H9 (cell line): Measurements from ENCODE around the gene TMEM266. TPM values are rescaled to one million over a fixed set of nuclear protein-coding genes. Genes with fewer than 3 reads are reported as not detected.

Experiments used
- DNase-seq: peaks from one replicate; pipeline ENCODE4 v3.0.0-alpha.2; 2017
- H2AFZ ChIP-seq: one replicate; pipeline ENCODE4 v1.6.1; 2013; ENCODE audit warnings: mild to moderate bottlenecking, low read length, control low read depth, moderate library complexity
- H2AK5ac ChIP-seq: 2 replicates; pipeline ENCODE4 v1.6.1; 2013; ENCODE audit warnings: low read length, control low read depth, mixed read lengths; ENCODE audit not compliant: insufficient read length
- H2BK120ac ChIP-seq: one replicate; pipeline ENCODE4 v1.6.1; 2013; ENCODE audit warnings: low read depth, mild to moderate bottlenecking, low read length, control low read depth, inconsistent platforms; ENCODE audit not compliant: poor library complexity, severe bottlenecking
- H2BK12ac ChIP-seq: 2 replicates; pipeline ENCODE4 v1.6.1; 2013; ENCODE audit warnings: low read length, control low read depth, mixed read lengths, low read depth; ENCODE audit not compliant: insufficient read length
- H2BK15ac ChIP-seq: 2 replicates; pipeline ENCODE4 v1.6.1; 2013; ENCODE audit warnings: low read depth, low read length, control low read depth
- H2BK20ac ChIP-seq: one replicate; pipeline ENCODE4 v1.6.1; 2013; ENCODE audit warnings: low read depth, mild to moderate bottlenecking, low read length, control low read depth, inconsistent platforms; ENCODE audit not compliant: poor library complexity, severe bottlenecking
- H2BK5ac ChIP-seq: 2 replicates; pipeline ENCODE4 v1.6.1; 2013; ENCODE audit warnings: low read length, control low read depth, mixed read lengths; ENCODE audit not compliant: insufficient read length
- H3K14ac ChIP-seq: 2 replicates; pipeline ENCODE4 v1.6.1; 2013; ENCODE audit warnings: low read length, control low read depth; ENCODE audit not compliant: insufficient read depth
- H3K18ac ChIP-seq: 2 replicates; pipeline ENCODE4 v1.6.1; 2013; ENCODE audit warnings: low read depth, mild to moderate bottlenecking, mixed read lengths, low read length, control low read depth; ENCODE audit not compliant: insufficient read length
- H3K23ac ChIP-seq: 2 replicates; pipeline ENCODE4 v1.6.1; 2013; ENCODE audit warnings: low read length, control low read depth, mixed read lengths, low read depth; ENCODE audit not compliant: insufficient read length
- H3K23me2 ChIP-seq: 2 replicates; pipeline ENCODE4 v1.6.1; 2013; ENCODE audit warnings: low read depth, mild to moderate bottlenecking, mixed read lengths, low read length, control low read depth; ENCODE audit not compliant: insufficient read length, poor library complexity, severe bottlenecking
- H3K27ac ChIP-seq: 2 replicates; pipeline ENCODE4 v1.5.1; 2013; ENCODE audit warnings: low read length, control low read depth, mixed read lengths, low read depth; ENCODE audit not compliant: insufficient read length
- H3K27me3 ChIP-seq: 2 replicates; pipeline ENCODE4 v1.6.1; 2013; ENCODE audit warnings: low read length, control low read depth, inconsistent platforms; ENCODE audit not compliant: insufficient read depth
- H3K4ac ChIP-seq: 2 replicates; pipeline ENCODE4 v1.6.1; 2013; ENCODE audit warnings: low read depth, mild to moderate bottlenecking, control low read depth, inconsistent platforms, low read length, moderate library complexity
- H3K4me1 ChIP-seq: 2 replicates; pipeline ENCODE4 v1.6.1; 2013; ENCODE audit warnings: low read length, control low read depth, inconsistent platforms; ENCODE audit not compliant: insufficient read depth
- H3K4me2 ChIP-seq: 2 replicates; pipeline ENCODE4 v1.6.1; 2013; ENCODE audit warnings: low read length, control low read depth, mixed read lengths; ENCODE audit not compliant: insufficient read length, insufficient read depth
- H3K56ac ChIP-seq: 2 replicates; pipeline ENCODE4 v1.6.1; 2013; ENCODE audit warnings: low read depth, mild to moderate bottlenecking, mixed read lengths, low read length, control low read depth; ENCODE audit not compliant: insufficient read length
- H3K79me1 ChIP-seq: 2 replicates; pipeline ENCODE4 v1.6.1; 2013; ENCODE audit warnings: low read depth, mild to moderate bottlenecking, moderate library complexity, low read length, control low read depth, inconsistent platforms; ENCODE audit not compliant: insufficient read depth, poor library complexity, severe bottlenecking
- H3K79me2 ChIP-seq: 2 replicates; pipeline ENCODE4 v1.6.1; 2013; ENCODE audit warnings: low read length, control low read depth, inconsistent platforms; ENCODE audit not compliant: insufficient read depth
- H3K9ac ChIP-seq: 2 replicates; pipeline ENCODE4 v1.6.1; 2013; ENCODE audit warnings: low read length, control low read depth, mixed read lengths; ENCODE audit not compliant: insufficient read length; ENCODE audit errors: extremely low read depth
- H3K9me3 ChIP-seq: one replicate; pipeline ENCODE4 v1.6.1; 2013; ENCODE audit warnings: low read depth, low read length, inconsistent platforms; ENCODE audit not compliant: control insufficient read depth
- H3T11ph ChIP-seq: one replicate; pipeline ENCODE4 v1.6.1; 2013; ENCODE audit warnings: mild to moderate bottlenecking, low read length, control low read depth, inconsistent platforms
- H4K20me1 ChIP-seq: one replicate; pipeline ENCODE4 v1.6.1; 2013; ENCODE audit not compliant: control insufficient read depth, insufficient read length, insufficient read depth
- H4K5ac ChIP-seq: 2 replicates; pipeline ENCODE4 v1.6.1; 2013; ENCODE audit warnings: low read depth, mild to moderate bottlenecking, mixed read lengths, low read length, control low read depth; ENCODE audit not compliant: insufficient read length
- H4K8ac ChIP-seq: replicated peaks from 2 replicates; pipeline ENCODE4 v1.6.1; 2013; ENCODE audit warnings: low read length, control low read depth, mixed read lengths, low read depth; ENCODE audit not compliant: insufficient read length
- H4K91ac ChIP-seq: 2 replicates; pipeline ENCODE4 v1.6.1; 2013; ENCODE audit warnings: low read depth, mild to moderate bottlenecking, moderate library complexity, mixed read lengths, low read length, control low read depth; ENCODE audit not compliant: insufficient read length
- H3K27ac Mint-ChIP-seq, 3 experiments: 2 replicates in 2 of 3; 3 replicates in 1 of 3; pipeline ENCODE4 v1.8.0; 2020 to 2021; ENCODE audit warnings: mixed read lengths in 3 of 3, mild to moderate bottlenecking in 1 of 3, moderate library complexity in 1 of 3
- H3K27me3 Mint-ChIP-seq: 2 replicates; pipeline ENCODE4 v1.8.0; 2021; ENCODE audit warnings: low read depth, mild to moderate bottlenecking, moderate library complexity, mixed read lengths
- H3K36me3 Mint-ChIP-seq, 3 experiments: 2 replicates in 2 of 3; 3 replicates in 1 of 3; pipeline ENCODE4 v1.8.0; 2020 to 2021; ENCODE audit warnings: low read depth in 3 of 3, mixed read lengths in 3 of 3; ENCODE audit not compliant: insufficient read depth in 1 of 3
- H3K4me1 Mint-ChIP-seq, 2 experiments: 2 replicates each; pipeline ENCODE4 v1.8.0; 2020; ENCODE audit warnings: mixed read lengths in 2 of 2
- H3K4me3 Mint-ChIP-seq, 2 experiments: 2 replicates in 1 of 2; 3 replicates in 1 of 2; pipeline ENCODE4 v1.8.0; 2020 to 2021; ENCODE audit warnings: mild to moderate bottlenecking in 2 of 2, mixed read lengths in 2 of 2, moderate library complexity in 1 of 2
- H3K9me3 Mint-ChIP-seq, 2 experiments: 2 replicates in 1 of 2; 3 replicates in 1 of 2; pipeline ENCODE4 v1.8.0; 2020; ENCODE audit warnings: mild to moderate bottlenecking in 2 of 2, mixed read lengths in 2 of 2, moderate library complexity in 1 of 2
- CTCF ChIP-seq: fragments of 200-600 bp; sonication (generic); conservative IDR thresholded peaks from 3 replicates; pipeline ENCODE4 v1.8.0; 2021; ENCODE audit warnings: antibody characterized with exemption, mild to moderate bottlenecking
- WGBS: extraction: QIAGEN DNeasy Blood & Tissue Kit; methylation state at CpG from one replicate; pipeline ENCODE4 v1.1.7; 2013; ENCODE audit warnings: missing lambda C conversion rate, low lambda C conversion rate, mixed read lengths; ENCODE audit not compliant: insufficient read length; ENCODE audit errors: extremely low coverage; 5-methylcytosine and 5-hydroxymethylcytosine counted together
- total RNA-seq: library from RNA; stranded (reverse); gene quantifications from 2 replicates; pipeline ENCODE4 v1.2.1, GENCODE V29; 2021

TMEM266 gene
- total RNA-seq, 1 experiment from 2014 or later, result 0.81 TPM

- H3K9me3 Mint-ChIP-seq, result no peaks in the 10 kb centered on the region
Observed at GRCh38 chr15:76245072-76245610, 185.4 kb downstream of the TMEM266 start.

More at GRCh38 chr15:76245072-76245610, 185.4 kb downstream of the TMEM266 start:
- H3K27me3 ChIP-seq, result no peaks in the 10 kb centered on the region
- no peak overlapping the region for H3K4me2 ChIP-seq
- H2BK12ac ChIP-seq, result no peak overlapping the region
- no peak overlapping the region for H3K4ac ChIP-seq
- H4K20me1 ChIP-seq, result no peaks in the 10 kb centered on the region
- no peak overlapping the region for H3K9ac ChIP-seq
- H2BK15ac ChIP-seq, result no peak overlapping the region
- H4K5ac ChIP-seq, result no peak overlapping the region
- H3K27ac Mint-ChIP-seq, result no peak overlapping the region
- no peak overlapping the region for H2BK20ac ChIP-seq
- no peaks in the 10 kb centered on the region for H3K23me2 ChIP-seq
- no peak overlapping the region for H3K23ac ChIP-seq
- no peak for DNase-seq
- no peak overlapping the region for H4K8ac ChIP-seq
- H3K4me1 Mint-ChIP-seq, result no peaks in the 10 kb centered on the region
- no peak overlapping the region for H4K91ac ChIP-seq
- H3K79me1 ChIP-seq, result no peaks in the 10 kb centered on the region
- H3K36me3 Mint-ChIP-seq, result peaks cover 3 to 8% (median 7%) of the 10 kb centered on the region in 3 experiments; a peak in 5 of 7 replicates
- H3K4me1 ChIP-seq, result no peaks in the 10 kb centered on the region
- H3K14ac ChIP-seq, result no peak overlapping the region
- H2BK120ac ChIP-seq, result no peak overlapping the region
- H3K27me3 Mint-ChIP-seq, result no peaks in the 10 kb centered on the region
- no peak overlapping the region for H2AK5ac ChIP-seq
- H3T11ph ChIP-seq, result no peak overlapping the region
- H3K56ac ChIP-seq, result no peak overlapping the region
- H2AFZ ChIP-seq, result no peak overlapping the region
- no peak for TF ChIP-seq CTCF
- no peaks in the 10 kb centered on the region for H3K9me3 ChIP-seq
- no CpG with 5 or more reads among the region's 1 CpG for WGBS
- H3K18ac ChIP-seq, result no peak overlapping the region
- H3K79me2 ChIP-seq, result no peaks in the 10 kb centered on the region
- no peak overlapping the region for H3K27ac ChIP-seq
- H2BK5ac ChIP-seq, result no peak overlapping the region
- H3K4me3 Mint-ChIP-seq, result no peak overlapping the region
